ENCODE data around the gene PABPN1.

PABPN1 gene

DNA sequence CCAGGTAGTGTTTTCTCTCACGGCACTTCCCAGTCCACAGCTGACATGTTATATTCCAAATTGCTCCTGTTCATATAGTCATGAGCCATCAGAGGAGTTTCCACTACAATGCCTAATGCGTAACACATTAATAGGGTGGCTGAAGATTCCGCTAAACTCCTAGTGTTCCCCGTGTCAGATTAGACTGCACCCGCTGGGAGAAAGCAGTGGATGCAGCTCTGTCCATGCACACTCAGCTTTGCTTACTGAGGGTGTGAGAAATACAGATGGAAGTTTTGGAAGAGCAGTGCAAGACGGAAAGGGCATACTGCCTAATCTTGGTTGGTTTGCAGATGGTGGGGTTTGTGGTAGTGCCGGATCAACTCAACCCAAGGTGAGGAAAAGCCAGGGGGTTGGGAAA, 24.2 kb upstream of the PABPN1 start:
- in situ Hi-C loops (cut with MboI; ENCODE audit: low sequenced_read_pairs, unreplicated experiment), result loop anchor here (10.0 kb wide), 1 partner anchor 172 kb away; no protein-coding TSS in a partner anchor
- TF ChIP-seq, protein P1, sequence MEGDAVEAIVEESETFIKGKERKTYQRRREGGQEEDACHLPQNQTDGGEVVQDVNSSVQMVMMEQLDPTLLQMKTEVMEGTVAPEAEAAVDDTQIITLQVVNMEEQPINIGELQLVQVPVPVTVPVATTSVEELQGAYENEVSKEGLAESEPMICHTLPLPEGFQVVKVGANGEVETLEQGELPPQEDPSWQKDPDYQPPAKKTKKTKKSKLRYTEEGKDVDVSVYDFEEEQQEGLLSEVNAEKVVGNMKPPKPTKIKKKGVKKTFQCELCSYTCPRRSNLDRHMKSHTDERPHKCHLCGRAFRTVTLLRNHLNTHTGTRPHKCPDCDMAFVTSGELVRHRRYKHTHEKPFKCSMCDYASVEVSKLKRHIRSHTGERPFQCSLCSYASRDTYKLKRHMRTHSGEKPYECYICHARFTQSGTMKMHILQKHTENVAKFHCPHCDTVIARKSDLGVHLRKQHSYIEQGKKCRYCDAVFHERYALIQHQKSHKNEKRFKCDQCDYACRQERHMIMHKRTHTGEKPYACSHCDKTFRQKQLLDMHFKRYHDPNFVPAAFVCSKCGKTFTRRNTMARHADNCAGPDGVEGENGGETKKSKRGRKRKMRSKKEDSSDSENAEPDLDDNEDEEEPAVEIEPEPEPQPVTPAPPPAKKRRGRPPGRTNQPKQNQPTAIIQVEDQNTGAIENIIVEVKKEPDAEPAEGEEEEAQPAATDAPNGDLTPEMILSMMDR (IDR thresholded peaks at IDR 0.05; ENCODE audit: borderline replicate concordance, control extremely low read depth, extremely low read depth, insufficient read depth, missing control alignments), result no peak
- no peak for DNase-seq (ENCODE audit: low spot score)

GRCh38 chr14:23297611-23298277, 23.5 kb upstream of the PABPN1 start:
- DNase-seq (ENCODE audit: low spot score), result no peak
- TF ChIP-seq, protein P1 (IDR thresholded peaks at IDR 0.05; ENCODE audit: borderline replicate concordance, control extremely low read depth, extremely low read depth, insufficient read depth, missing control alignments), result no peak
- in situ Hi-C loops (cut with MboI; ENCODE audit: low sequenced_read_pairs, unreplicated experiment), result loop anchor here (10.0 kb wide), 1 partner anchor 173 kb away; no protein-coding TSS in a partner anchor

- in situ Hi-C loops (cut with MboI; ENCODE audit: low sequenced_read_pairs, unreplicated experiment), result loop anchor here (10.0 kb wide), 1 partner anchor 175 kb away; no protein-coding TSS in a partner anchor
- DNase-seq (ENCODE audit: low spot score), result no peak
These were observed 21.9 kb upstream of the PABPN1 start for GRCh38 chr14:23299211-23299957.

GRCh38 chr14:23299986-23300686, 21.1 kb upstream of the PABPN1 start:
- in situ Hi-C loops (cut with MboI; ENCODE audit: low sequenced_read_pairs, unreplicated experiment), result loop anchor here (10.0 kb wide), 1 partner anchor 175 kb away; no protein-coding TSS in a partner anchor
- no peak for DNase-seq (ENCODE audit: low spot score)
- TF ChIP-seq, protein P1 (IDR thresholded peaks at IDR 0.05; ENCODE audit: borderline replicate concordance, control extremely low read depth, extremely low read depth, insufficient read depth, missing control alignments), result no peak

More at GRCh38 chr14:23299211-23299957, 21.9 kb upstream of the PABPN1 start:
- TF ChIP-seq, protein P1 (IDR thresholded peaks at IDR 0.05; ENCODE audit: borderline replicate concordance, control extremely low read depth, extremely low read depth, insufficient read depth, missing control alignments), result no peak

- DNase-seq (ENCODE audit: low spot score), result no peak
- TF ChIP-seq, protein P1 (IDR thresholded peaks at IDR 0.05; ENCODE audit: borderline replicate concordance, control extremely low read depth, extremely low read depth, insufficient read depth, missing control alignments), result no peak
- in situ Hi-C loops (cut with MboI; ENCODE audit: low sequenced_read_pairs, unreplicated experiment), result no loop called here
These were observed 20.5 kb upstream of the PABPN1 start for GRCh38 chr14:23300687-23301223.

Data from GM13976 (cell line).